B cell (primary cell): ENCODE results near the gene OGDH. TPM values are rescaled to one million over a fixed set of nuclear protein-coding genes. Genes with fewer than 3 reads are reported as not detected.
A peak's percentile ranks its signal among the peaks of the same experiment; 100 is the strongest.

Source experiments
- ATAC-seq: fragments of 200-7000 bp; cut with Tn5 transposase; one replicate; pipeline ENCODE4 v1.10.0; 2021; ENCODE audit warnings: low read depth, mild to moderate bottlenecking, moderate number of reproducible peaks, moderate library complexity
- CTCF ChIA-PET: fragments of 350-600 bp; sonication (Branson Sonifier 250); formaldehyde crosslinking; loops from one replicate; lab custom pipeline; 2021; ENCODE audit warnings: antibody characterized with exemption, inconsistent platforms; lab: Charles Lee
- POLR2A ChIA-PET: fragments of 350-600 bp; sonication (Branson Sonifier 250); formaldehyde crosslinking; loops from one replicate; lab custom pipeline; 2021; ENCODE audit warnings: antibody characterized with exemption; lab: Charles Lee
- DNase-seq: peaks from one replicate; pipeline ENCODE4 v3.0.0; 2013
- H2AFZ ChIP-seq: 2 replicates; pipeline ENCODE4 v1.6.1; 2012; ENCODE audit warnings: mild to moderate bottlenecking, low read depth, low read length; ENCODE audit not compliant: insufficient read depth, poor library complexity, severe bottlenecking
- H3K27ac ChIP-seq, 2 donors: 1 replicate in 1 of 2; 2 replicates in 1 of 2; pipeline ENCODE4 v1.5.1; 2012 to 2013; ENCODE audit warnings: low read length in 2 of 2, mild to moderate bottlenecking in 2 of 2, moderate library complexity in 1 of 2
- H3K27me3 ChIP-seq, 4 experiments: fragments of 200-600 bp in 1 of 4; sonication (generic) in 1 of 4; replicated peaks in 1 of 4; 1 replicate in 2 of 4; 2 replicates in 2 of 4; pipeline versions ENCODE4 v1.6.1 to v1.7.0; 2013 to 2016; ENCODE audit warnings: low read length in 3 of 4, mild to moderate bottlenecking in 2 of 4, mixed read lengths in 1 of 4, moderate library complexity in 1 of 4; ENCODE audit not compliant: insufficient read depth in 4 of 4, control insufficient read depth in 3 of 4; ENCODE audit errors: control extremely low read depth in 1 of 4
- H3K36me3 ChIP-seq, 2 experiments: replicated peaks in 1 of 2; 1 replicate in 1 of 2; 2 replicates in 1 of 2; pipeline versions ENCODE4 v1.6.1 to v1.7.1; 2013; ENCODE audit warnings: low read length in 1 of 2; ENCODE audit not compliant: insufficient read depth in 2 of 2, control insufficient read depth in 1 of 2; ENCODE audit errors: control extremely low read depth in 1 of 2, extremely low read depth in 1 of 2
- H3K4me1 ChIP-seq, 2 donors: fragments of 200-600 bp in 1 of 2; sonication (generic) in 1 of 2; 1 replicate in 1 of 2; 2 replicates in 1 of 2; pipeline versions ENCODE4 v1.5.1 to v1.6.1; 2013 to 2017; ENCODE audit warnings: low read length in 2 of 2; ENCODE audit not compliant: control insufficient read depth in 2 of 2, insufficient read depth in 2 of 2
- H3K4me2 ChIP-seq: replicated peaks from 2 replicates; pipeline ENCODE3; 2012; ENCODE audit warnings: mild to moderate bottlenecking, low read depth, low read length; ENCODE audit not compliant: poor library complexity, severe bottlenecking
- H3K4me3 ChIP-seq, 5 experiments: fragments of 200-600 bp in 1 of 5; sonication (generic) in 1 of 5; 1 replicate in 3 of 5; 2 replicates in 2 of 5; pipeline versions ENCODE4 v1.5.1 to v1.7.0; 2011 to 2016; ENCODE audit warnings: low read length in 4 of 5, mild to moderate bottlenecking in 4 of 5, low read depth in 2 of 5, control low read depth in 1 of 5, moderate library complexity in 1 of 5; ENCODE audit not compliant: insufficient read depth in 1 of 5; ENCODE audit errors: control extremely low read depth in 1 of 5, extremely low read depth in 1 of 5
- H3K79me2 ChIP-seq: fragments of 200-600 bp; sonication (generic); one replicate; pipeline ENCODE4 v1.6.0; 2016; ENCODE audit warnings: low read length; ENCODE audit not compliant: control insufficient read depth, insufficient read depth
- H3K9ac ChIP-seq: fragments of 200-600 bp; sonication (generic); 2 replicates; pipeline ENCODE4 v1.6.1; 2017; ENCODE audit warnings: mild to moderate bottlenecking, low read length, moderate library complexity
- H3K9me3 ChIP-seq, 3 donors: one replicate each; pipeline versions ENCODE4 v1.6.1 to v1.7.1; 2013; ENCODE audit warnings: low read length in 2 of 3; ENCODE audit not compliant: control insufficient read depth in 2 of 3, insufficient read depth in 1 of 3; ENCODE audit errors: control extremely low read depth in 1 of 3
- H4K20me1 ChIP-seq: 2 replicates; pipeline ENCODE4 v1.6.0; 2012; ENCODE audit warnings: mild to moderate bottlenecking, low read length; ENCODE audit not compliant: insufficient read depth, control insufficient read depth, poor library complexity, severe bottlenecking
- H3K27ac Mint-ChIP-seq: one replicate; pipeline ENCODE4 v1.8.0; 2021; ENCODE audit warnings: mixed read lengths
- H3K27me3 Mint-ChIP-seq: one replicate; pipeline ENCODE4 v1.8.0; 2021; ENCODE audit warnings: mixed read lengths
- H3K4me1 Mint-ChIP-seq: one replicate; pipeline ENCODE4 v1.8.0; 2021; ENCODE audit warnings: mixed read lengths
- H3K4me3 Mint-ChIP-seq: one replicate; pipeline ENCODE4 v1.8.0; 2021; ENCODE audit warnings: mixed read lengths
- H3K9me3 Mint-ChIP-seq: one replicate; pipeline ENCODE4 v1.8.0; 2022; ENCODE audit warnings: mixed read lengths; ENCODE audit not compliant: insufficient read depth
- EZH2 ChIP-seq: IDR thresholded peaks from 2 replicates; pipeline ENCODE4 v1.6.1; 2012; ENCODE audit warnings: borderline replicate concordance, low read depth, mild to moderate bottlenecking, moderate library complexity, low read length; ENCODE audit not compliant: insufficient read depth, poor library complexity, severe bottlenecking
- WGBS: methylation state at CpG from one replicate; pipeline ENCODE4 v1.1.5; 2013; ENCODE audit warnings: missing lambda C conversion rate; ENCODE audit not compliant: insufficient coverage; 5-methylcytosine and 5-hydroxymethylcytosine counted together
- intact Hi-C: fragments of 100-400 bp; cut with micrococcal nuclease; formaldehyde crosslinking; loops from one replicate; pipeline ENCODE4 v1.10.0; 2022
- polyA plus RNA-seq: library from polyadenylated mRNA; depleted of rRNA; stranded (reverse); fragments of >200 nt; gene quantifications from 2 replicates; pipeline ENCODE4 v1.2.3, GENCODE V29; 2012
- total RNA-seq, 2 donors: library from RNA; stranded (reverse); fragments of 120-200 nt in 1 of 2; gene quantifications; 1 replicate in 1 of 2; 2 replicates in 1 of 2; pipeline versions ENCODE4 v1.2.3 to v1.2.4, GENCODE V29; 2013 to 2022
- TF ChIP-seq, protein P1 (sequence below): fragments of 200-600 bp; IDR thresholded peaks from one replicate; pipeline ENCODE4 v1.8.0; 2022; ENCODE audit warnings: antibody characterized with exemption, mild to moderate bottlenecking

The OGDH gene
- total and polyA plus RNA-seq, 2 donors (not counting 1 experiment from before 2014, with no cell fraction given): 42.6 to 80.2 TPM

DNA sequence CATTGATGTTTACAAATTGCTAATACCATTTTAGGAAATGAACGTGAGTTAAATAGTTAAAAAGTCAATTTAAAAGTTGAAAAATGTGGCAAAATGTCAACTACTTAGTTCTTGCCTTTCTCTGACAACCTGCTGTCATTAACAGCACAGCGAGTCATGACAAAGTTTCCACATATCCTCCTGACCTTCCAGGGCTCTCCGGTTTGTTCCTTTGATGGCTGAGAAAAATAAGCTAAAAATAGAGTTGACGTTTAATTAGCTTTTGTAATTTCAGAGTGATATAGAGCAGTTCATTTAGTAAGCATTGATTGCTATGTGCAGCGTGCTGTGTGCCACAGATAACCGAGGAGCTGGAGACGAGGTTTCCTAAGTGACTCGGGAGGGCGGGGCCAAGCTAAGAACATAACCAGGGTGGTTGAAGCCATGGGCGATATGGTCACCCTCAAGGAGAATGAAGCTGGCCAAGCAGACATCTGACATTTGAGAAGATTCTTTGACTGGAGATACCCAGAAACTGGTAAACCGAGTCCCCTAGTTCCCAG lies 47.9 kb downstream of the OGDH start:
- no peaks in the 10 kb centered on the region for H4K20me1 ChIP-seq
- Mint-ChIP-seq H3K4me3 (no peak overlapping the region), H3K27me3 (no peaks in the 10 kb centered on the region), H3K27ac (no peak overlapping the region), H3K9me3 (no peaks in the 10 kb centered on the region), H3K4me1 (no peaks in the 10 kb centered on the region)
- CTCF ChIA-PET: no interaction called here
- no peak overlapping the region for H2AFZ ChIP-seq
- intact Hi-C loops: no loop called here
- POLR2A ChIA-PET: no interaction called here
- no peak overlapping the region for H3K27ac ChIP-seq
- no peaks in the 10 kb centered on the region for H3K4me1 ChIP-seq
- no peaks in the 10 kb centered on the region for H3K79me2 ChIP-seq
- no peak overlapping the region for H3K4me2 ChIP-seq
- 97% methylated on average over 8 of the region's 11 CpGs for WGBS
- ATAC-seq (no peak), DNase-seq (no peak)
- no peak overlapping the region for H3K4me3 ChIP-seq
- H3K9me3 ChIP-seq: peaks cover 0 to 4% (median 3%) of the 10 kb centered on the region in 3 donors
- H3K9ac ChIP-seq: no peak overlapping the region
- H3K36me3 ChIP-seq: peaks cover 3 to 37% of the 10 kb centered on the region in 2 experiments
- TF ChIP-seq, protein P1, sequence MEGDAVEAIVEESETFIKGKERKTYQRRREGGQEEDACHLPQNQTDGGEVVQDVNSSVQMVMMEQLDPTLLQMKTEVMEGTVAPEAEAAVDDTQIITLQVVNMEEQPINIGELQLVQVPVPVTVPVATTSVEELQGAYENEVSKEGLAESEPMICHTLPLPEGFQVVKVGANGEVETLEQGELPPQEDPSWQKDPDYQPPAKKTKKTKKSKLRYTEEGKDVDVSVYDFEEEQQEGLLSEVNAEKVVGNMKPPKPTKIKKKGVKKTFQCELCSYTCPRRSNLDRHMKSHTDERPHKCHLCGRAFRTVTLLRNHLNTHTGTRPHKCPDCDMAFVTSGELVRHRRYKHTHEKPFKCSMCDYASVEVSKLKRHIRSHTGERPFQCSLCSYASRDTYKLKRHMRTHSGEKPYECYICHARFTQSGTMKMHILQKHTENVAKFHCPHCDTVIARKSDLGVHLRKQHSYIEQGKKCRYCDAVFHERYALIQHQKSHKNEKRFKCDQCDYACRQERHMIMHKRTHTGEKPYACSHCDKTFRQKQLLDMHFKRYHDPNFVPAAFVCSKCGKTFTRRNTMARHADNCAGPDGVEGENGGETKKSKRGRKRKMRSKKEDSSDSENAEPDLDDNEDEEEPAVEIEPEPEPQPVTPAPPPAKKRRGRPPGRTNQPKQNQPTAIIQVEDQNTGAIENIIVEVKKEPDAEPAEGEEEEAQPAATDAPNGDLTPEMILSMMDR: no peak
- no peak for TF ChIP-seq EZH2
- no peaks in the 10 kb centered on the region for H3K27me3 ChIP-seq

DNA sequence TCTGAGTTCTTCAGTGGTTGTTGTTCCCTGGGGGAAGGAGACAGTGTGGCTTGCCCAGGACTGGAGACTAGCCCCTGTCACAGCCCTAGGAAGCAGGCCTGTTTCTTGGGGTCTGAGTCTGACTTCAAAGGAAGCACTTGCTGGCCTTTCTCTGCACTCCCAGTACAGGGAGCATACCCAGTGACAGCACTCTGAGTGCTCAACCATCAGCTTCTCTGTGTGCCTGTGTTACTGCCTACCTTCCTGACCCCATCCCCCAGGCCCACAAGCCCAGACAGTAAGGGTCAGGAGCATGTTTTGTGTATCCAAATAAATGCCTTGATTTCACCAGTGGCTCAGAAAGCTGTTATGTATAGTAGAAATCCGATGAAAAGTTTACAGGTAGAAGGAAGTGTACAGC lies 48.9 kb downstream of the OGDH start:
- Mint-ChIP-seq H3K27me3 (no peaks in the 10 kb centered on the region), H3K9me3 (no peaks in the 10 kb centered on the region), H3K27ac (peak overlapping the region; percentile 26), H3K4me3 (no peak overlapping the region), H3K4me1 (no peaks in the 10 kb centered on the region)
- CTCF ChIA-PET: interaction anchor here (1.3 kb wide), 1 partner anchor 15 kb away, joined by 3 read pairs; no protein-coding TSS in a partner anchor
- TF ChIP-seq, protein P1: no peak
- no peak for TF ChIP-seq EZH2
- no peak for DNase-seq
- no peaks in the 10 kb centered on the region for H3K27me3 ChIP-seq
- ATAC-seq: no peak
- no peak overlapping the region for H3K27ac ChIP-seq
- no peak overlapping the region for H2AFZ ChIP-seq
- peaks cover 3 to 30% of the 10 kb centered on the region in 2 experiments for H3K36me3 ChIP-seq
- peaks cover 0 to 4% (median 4%) of the 10 kb centered on the region in 3 donors for H3K9me3 ChIP-seq
- POLR2A ChIA-PET: no interaction called here
- peaks cover under 1% of the 10 kb centered on the region for H3K79me2 ChIP-seq
- intact Hi-C loops: no loop called here
- H3K4me3 ChIP-seq: no peak overlapping the region
- no peaks in the 10 kb centered on the region for H4K20me1 ChIP-seq
- no peak overlapping the region for H3K9ac ChIP-seq
- H3K4me1 ChIP-seq: no peaks in the 10 kb centered on the region
- no peak overlapping the region for H3K4me2 ChIP-seq
- 100% methylated on average over 1 of the region's 1 CpG for WGBS
